GM18907 (cell line): ENCODE results near the gene GP1BB.

Experiments
- ATAC-seq: cut with Tn5 transposase; IDR thresholded peaks from one replicate; pipeline ENCODE4 v1.9.1; 2021; ENCODE audit warnings: mild to moderate bottlenecking, moderate library complexity; ENCODE audit not compliant: unreplicated experiment

The GP1BB gene

GRCh38 chr22:19754701-19755144, 31.4 kb downstream of the GP1BB start:
- no peak for ATAC-seq

GRCh38 chr22:19755145-19755710, 31.9 kb downstream of the GP1BB start:
- no peak for ATAC-seq

GRCh38 chr22:19755722-19756287, 32.5 kb downstream of the GP1BB start:
- no peak for ATAC-seq

GRCh38 chr22:19756288-19757128, 33.2 kb downstream of the GP1BB start:
- no peak for ATAC-seq

GRCh38 chr22:19757140-19757984, 34.0 kb downstream of the GP1BB start:
- ATAC-seq: no peak

GRCh38 chr22:19757985-19758895, 34.9 kb downstream of the GP1BB start:
- ATAC-seq: no peak

- ATAC-seq: no peak
Observed at GRCh38 chr22:19758896-19759426, 35.6 kb downstream of the GP1BB start.

GRCh38 chr22:19759427-19760057, 36.2 kb downstream of the GP1BB start:
- no peak for ATAC-seq

- ATAC-seq: no peak
Observed at GRCh38 chr22:19760058-19760950, 37.0 kb downstream of the GP1BB start, which contains the start of gene TBX1. Gene TBX1 (plus strand): TSS chr22:19760778. CDS start chr22:19760844, 66 bp downstream.

GRCh38 chr22:19760951-19761724, 37.8 kb downstream of the GP1BB start:
- ATAC-seq: no peak

- ATAC-seq: no peak
Observed at GRCh38 chr22:19761725-19762567, 38.6 kb downstream of the GP1BB start.

GRCh38 chr22:19762568-19763457, 39.5 kb downstream of the GP1BB start:
- ATAC-seq: no peak

GRCh38 chr22:19763458-19764298, 40.3 kb downstream of the GP1BB start:
- no peak for ATAC-seq

- ATAC-seq: no peak
Observed at GRCh38 chr22:19764299-19764593, 40.9 kb downstream of the GP1BB start.
